ENCODE data around the gene LYZL1. TPM values are rescaled to one million over a fixed set of nuclear protein-coding genes. Genes with fewer than 3 reads are reported as not detected.

LYZL1 gene
- total RNA-seq, 1 donor from 2014 or later, result not detected

DNA sequence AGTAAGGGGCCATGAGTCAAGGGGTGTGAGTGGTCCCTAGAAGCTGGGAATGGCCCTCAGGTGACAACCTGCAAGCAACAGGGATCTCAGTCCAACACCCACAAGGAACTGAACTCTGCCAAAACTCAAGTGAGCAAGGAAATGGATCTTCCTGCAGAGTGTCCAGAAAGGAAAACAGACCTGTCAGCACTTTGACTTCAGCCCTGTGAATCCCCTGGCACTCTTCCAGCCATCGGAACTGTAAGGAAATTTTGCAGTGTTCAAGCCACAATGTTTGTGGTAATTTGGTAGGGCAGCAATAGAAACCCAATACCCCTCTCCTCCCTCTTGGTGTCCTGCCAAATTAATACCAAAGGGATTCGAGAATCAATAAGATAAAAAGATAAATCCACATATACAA is 6.9 kb downstream of the LYZL1 start:
- H3K27ac Mint-ChIP-seq, result no peak overlapping the region
- H3K27me3 Mint-ChIP-seq, result no peaks in the 10 kb centered on the region
- TF ChIP-seq, protein P1, sequence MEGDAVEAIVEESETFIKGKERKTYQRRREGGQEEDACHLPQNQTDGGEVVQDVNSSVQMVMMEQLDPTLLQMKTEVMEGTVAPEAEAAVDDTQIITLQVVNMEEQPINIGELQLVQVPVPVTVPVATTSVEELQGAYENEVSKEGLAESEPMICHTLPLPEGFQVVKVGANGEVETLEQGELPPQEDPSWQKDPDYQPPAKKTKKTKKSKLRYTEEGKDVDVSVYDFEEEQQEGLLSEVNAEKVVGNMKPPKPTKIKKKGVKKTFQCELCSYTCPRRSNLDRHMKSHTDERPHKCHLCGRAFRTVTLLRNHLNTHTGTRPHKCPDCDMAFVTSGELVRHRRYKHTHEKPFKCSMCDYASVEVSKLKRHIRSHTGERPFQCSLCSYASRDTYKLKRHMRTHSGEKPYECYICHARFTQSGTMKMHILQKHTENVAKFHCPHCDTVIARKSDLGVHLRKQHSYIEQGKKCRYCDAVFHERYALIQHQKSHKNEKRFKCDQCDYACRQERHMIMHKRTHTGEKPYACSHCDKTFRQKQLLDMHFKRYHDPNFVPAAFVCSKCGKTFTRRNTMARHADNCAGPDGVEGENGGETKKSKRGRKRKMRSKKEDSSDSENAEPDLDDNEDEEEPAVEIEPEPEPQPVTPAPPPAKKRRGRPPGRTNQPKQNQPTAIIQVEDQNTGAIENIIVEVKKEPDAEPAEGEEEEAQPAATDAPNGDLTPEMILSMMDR (IDR thresholded peaks at IDR 0.05; ENCODE audit: unreplicated experiment), result no peak
- H3K36me3 Mint-ChIP-seq (ENCODE audit: insufficient read depth), result peaks cover 9% of the 10 kb centered on the region
- peaks cover 39% of the 10 kb centered on the region for H3K9me3 Mint-ChIP-seq (ENCODE audit: low read depth)
- no peak overlapping the region for H3K4me3 Mint-ChIP-seq (ENCODE audit: low read depth)
- H3K4me1 Mint-ChIP-seq (ENCODE audit: low read depth), result no peaks in the 10 kb centered on the region
- DNase-seq (ENCODE audit: low spot score, unreplicated experiment), result no peak

DNA sequence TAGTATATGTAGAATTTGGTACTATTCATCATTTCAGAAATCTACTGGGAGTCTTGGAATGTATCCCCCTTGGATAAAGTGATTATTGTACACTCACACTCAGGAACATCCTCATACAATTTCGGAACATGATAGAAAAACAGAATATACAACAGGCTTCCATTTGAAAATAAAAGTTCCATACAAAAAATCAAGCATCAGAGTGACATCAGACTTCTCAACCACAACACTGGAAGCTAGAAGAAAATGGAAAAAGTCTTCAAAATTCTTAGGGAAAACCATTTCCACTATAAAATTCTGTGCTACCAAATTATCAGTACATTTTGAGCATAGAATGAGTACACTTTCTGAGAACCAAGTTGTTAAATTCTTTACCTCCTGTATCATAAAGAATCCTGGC is 8.8 kb downstream of the LYZL1 start:
- peaks cover 51% of the 10 kb centered on the region for H3K9me3 Mint-ChIP-seq (ENCODE audit: low read depth)
- no peaks in the 10 kb centered on the region for H3K4me1 Mint-ChIP-seq (ENCODE audit: low read depth)
- no peaks in the 10 kb centered on the region for H3K27me3 Mint-ChIP-seq
- H3K27ac Mint-ChIP-seq, result no peak overlapping the region
- TF ChIP-seq, protein P1 (IDR thresholded peaks at IDR 0.05; ENCODE audit: unreplicated experiment), result no peak
- DNase-seq (ENCODE audit: low spot score, unreplicated experiment), result no peak
- no peak overlapping the region for H3K4me3 Mint-ChIP-seq (ENCODE audit: low read depth)
- H3K36me3 Mint-ChIP-seq (ENCODE audit: insufficient read depth), result peaks cover 16% of the 10 kb centered on the region

DNA sequence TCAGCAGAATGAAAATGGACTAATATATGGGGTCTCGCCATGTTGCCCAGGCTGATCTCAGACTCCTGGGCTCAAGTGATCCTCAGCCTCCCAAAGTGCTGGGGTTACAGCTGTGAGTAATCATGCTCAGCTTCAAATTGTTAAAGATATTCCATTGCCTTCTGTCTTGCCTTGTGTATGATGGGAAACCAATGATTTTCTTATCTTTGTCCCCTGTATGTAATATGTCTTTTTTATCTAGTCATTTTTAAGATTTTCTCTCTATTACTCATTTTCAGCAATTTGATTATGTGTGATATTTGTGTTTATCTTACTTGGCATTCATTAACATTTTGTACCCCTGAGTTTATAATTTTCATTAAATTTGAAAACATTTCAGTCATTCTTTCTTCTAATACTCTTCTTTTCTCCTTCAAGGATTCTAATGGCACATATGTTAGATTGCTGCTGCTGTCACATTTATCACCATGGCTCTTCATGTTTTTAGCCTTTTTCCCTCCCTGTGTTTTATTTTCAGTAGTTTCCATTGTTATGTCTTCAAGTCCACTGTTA is 12.6 kb downstream of the LYZL1 start:
- DNase-seq (ENCODE audit: low spot score, unreplicated experiment), result no peak
- Mint-ChIP-seq H3K36me3 (ENCODE audit: insufficient read depth) (peaks cover 16% of the 10 kb centered on the region), H3K9me3 (ENCODE audit: low read depth) (peaks cover 37% of the 10 kb centered on the region), H3K27ac (no peak overlapping the region), H3K4me3 (ENCODE audit: low read depth) (no peak overlapping the region), H3K4me1 (ENCODE audit: low read depth) (no peaks in the 10 kb centered on the region), H3K27me3 (no peaks in the 10 kb centered on the region)
- TF ChIP-seq, protein P1 (IDR thresholded peaks at IDR 0.05; ENCODE audit: unreplicated experiment), result no peak

DNA sequence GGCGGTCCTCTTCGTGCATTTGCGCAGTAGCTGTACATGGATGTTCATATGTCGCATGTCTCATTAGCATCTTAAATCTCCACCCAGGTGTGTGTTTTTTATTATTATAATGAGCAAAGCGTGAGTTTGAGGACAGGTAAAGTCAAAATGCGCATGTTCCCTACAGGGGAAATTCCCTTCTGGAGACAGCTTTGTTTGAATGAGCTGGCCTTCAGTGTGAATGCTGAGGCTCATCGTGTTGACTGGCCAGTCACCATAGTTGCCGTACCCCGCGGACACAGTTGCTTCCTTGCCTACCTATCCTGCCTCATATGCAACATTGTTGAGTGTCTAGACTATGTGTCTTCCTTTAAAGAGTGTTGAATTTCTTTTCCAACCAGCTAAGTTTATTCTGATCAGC is 13.6 kb downstream of the LYZL1 start:
- no peak overlapping the region for H3K27ac Mint-ChIP-seq
- H3K27me3 Mint-ChIP-seq, result no peaks in the 10 kb centered on the region
- no peak overlapping the region for H3K4me3 Mint-ChIP-seq (ENCODE audit: low read depth)
- no peaks in the 10 kb centered on the region for H3K4me1 Mint-ChIP-seq (ENCODE audit: low read depth)
- TF ChIP-seq, protein P1 (IDR thresholded peaks at IDR 0.05; ENCODE audit: unreplicated experiment), result no peak
- H3K36me3 Mint-ChIP-seq (ENCODE audit: insufficient read depth), result peaks cover 15% of the 10 kb centered on the region
- DNase-seq (ENCODE audit: low spot score, unreplicated experiment), result no peak
- peaks cover 29% of the 10 kb centered on the region for H3K9me3 Mint-ChIP-seq (ENCODE audit: low read depth)

DNA sequence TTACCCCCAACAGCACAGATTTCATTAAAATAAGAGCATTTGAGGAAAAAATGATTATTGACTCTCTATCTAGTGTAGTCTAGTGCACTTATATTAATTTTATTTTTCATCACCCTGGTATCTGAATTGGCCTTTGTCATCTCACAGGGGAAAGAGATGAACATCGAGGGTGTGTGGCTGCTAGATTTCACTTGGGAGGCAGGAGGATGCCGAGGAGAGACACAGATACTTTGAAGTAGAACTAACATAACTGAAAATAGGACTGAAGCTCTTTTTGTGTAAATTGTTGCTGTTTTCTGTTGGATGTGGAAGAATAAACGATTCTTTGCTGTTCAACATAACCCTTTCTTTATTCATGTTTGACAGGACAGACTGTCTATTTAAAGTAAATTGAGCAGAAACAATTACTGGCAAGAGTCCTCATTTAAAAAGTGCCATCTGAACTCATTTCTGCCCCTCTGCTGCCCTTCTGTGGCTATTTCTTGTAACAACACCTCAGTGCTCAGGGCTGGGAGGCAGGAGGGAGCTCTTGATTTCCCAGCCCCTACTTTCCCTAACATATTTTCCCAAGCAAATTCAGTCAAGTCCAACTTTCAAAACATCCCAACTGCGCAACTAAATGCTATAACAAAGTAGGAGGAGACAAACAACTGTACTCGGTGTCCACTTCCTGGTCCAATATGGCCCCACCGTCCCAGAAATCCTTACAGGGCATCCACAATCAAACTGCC is 15.6 kb downstream of the LYZL1 start:
- peaks cover 15% of the 10 kb centered on the region for H3K9me3 Mint-ChIP-seq (ENCODE audit: low read depth)

More for the DNA sequence above, 15.6 kb downstream of the LYZL1 start:
- H3K36me3 Mint-ChIP-seq (ENCODE audit: insufficient read depth), result peaks cover 8% of the 10 kb centered on the region
- TF ChIP-seq, protein P1 (IDR thresholded peaks at IDR 0.05; ENCODE audit: unreplicated experiment), result peak; percentile 89
- H3K4me1 Mint-ChIP-seq (ENCODE audit: low read depth), result no peaks in the 10 kb centered on the region
- H3K27ac Mint-ChIP-seq, result peak overlapping the region; percentile 85
- H3K4me3 Mint-ChIP-seq (ENCODE audit: low read depth), result no peak overlapping the region
- no peaks in the 10 kb centered on the region for H3K27me3 Mint-ChIP-seq
- peak; percentile 31 for DNase-seq (ENCODE audit: low spot score, unreplicated experiment)

All from progenitor cell of endocrine pancreas (in vitro differentiated cells).